G401.6 (cell line): Measurements from ENCODE around the gene ALDH3B2.
"Not testable (repeated sequence)": the region's sequence is repeated elsewhere in the genome, so short reads cannot be mapped to it uniquely, and the experiment has no call there.

Experiments used
- FAIRE-seq: peaks from 2 replicates; lab custom pipeline; 2012; peaks lifted over from hg19 to GRCh38; lab: Jason Lieb, UNC

The ALDH3B2 gene

DNA sequence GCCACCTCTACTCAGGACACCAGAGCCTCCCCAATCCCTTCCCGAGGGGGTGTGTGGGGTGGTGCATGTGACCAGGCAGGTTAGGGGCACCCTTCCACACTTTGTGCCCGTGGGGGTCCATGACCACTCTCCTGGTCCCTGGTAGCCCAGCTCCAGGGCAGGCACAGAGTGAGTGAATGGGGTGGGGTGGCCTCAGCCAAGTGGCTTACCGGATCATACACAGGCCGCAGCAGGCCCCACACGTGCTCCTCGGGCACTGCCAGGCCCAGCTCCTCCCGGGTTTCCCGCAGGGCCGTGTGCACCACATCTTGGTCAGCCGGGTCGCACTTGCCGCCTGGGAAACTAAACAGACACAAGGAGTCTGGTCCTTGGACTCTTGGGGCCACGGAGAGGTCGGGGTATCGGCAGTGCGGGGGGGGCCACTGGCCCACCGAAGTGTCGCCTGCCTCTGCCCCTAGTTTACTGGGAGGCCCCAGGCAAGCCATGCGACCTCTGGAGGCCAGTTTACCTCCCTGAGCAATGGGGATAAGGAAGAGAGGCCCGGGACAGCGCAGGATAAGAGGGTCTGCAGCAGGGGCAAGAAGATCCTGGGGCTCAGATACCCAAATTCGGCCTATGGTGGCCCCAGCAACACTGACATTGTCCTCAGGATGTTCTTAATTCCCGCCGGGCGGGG, 45.6 kb downstream of the ALDH3B2 start:
- no peak for FAIRE-seq

GRCh38 chr11:67627812-67628624, 46.4 kb downstream of the ALDH3B2 start:
- FAIRE-seq, result no peak

GRCh38 chr11:67627441-67627811, 47.0 kb downstream of the ALDH3B2 start:
- FAIRE-seq, result no peak

DNA sequence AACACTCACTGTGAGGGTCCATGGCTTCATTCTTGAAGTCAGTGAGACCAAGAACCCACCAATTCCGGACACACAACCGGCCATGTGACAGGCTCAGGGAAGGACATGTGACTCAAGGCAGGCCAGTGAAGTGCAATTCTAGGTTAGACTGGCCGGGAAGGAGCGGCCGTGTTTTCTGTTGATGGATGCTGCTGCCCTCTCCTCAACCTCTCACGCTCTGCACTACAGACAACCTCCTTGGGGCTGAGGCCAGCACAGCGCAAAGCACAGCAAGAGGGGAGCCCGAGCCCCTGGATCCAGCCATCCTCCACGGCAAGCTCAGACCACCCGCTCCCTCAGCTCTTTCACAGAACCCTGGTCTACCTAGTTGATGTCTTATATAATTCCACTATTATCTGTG, 47.5 kb downstream of the ALDH3B2 start:
- no peak for FAIRE-seq

GRCh38 chr11:67626131-67626833, 48.1 kb downstream of the ALDH3B2 start:
- FAIRE-seq, result not testable (repeated sequence)

DNA sequence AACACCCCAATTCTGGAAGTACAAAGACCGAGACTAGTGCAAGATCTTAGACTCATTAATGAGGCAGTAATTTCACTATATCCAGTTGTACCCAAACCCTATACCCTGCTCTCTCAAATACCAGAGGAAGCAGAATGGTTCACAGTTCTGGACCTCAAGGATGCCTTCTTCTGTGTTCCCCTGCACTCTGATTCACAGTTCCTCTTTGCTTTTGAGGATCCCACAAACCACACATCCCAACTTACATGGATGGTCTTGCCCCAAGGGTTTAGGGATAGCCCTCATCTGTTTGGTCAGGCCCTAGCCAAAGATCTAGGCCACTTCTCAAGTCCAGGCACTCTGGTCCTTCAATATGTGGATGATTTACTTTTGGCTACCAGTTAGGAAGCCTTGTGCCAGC, 50.6 kb downstream of the ALDH3B2 start:
- not testable (repeated sequence) for FAIRE-seq

DNA sequence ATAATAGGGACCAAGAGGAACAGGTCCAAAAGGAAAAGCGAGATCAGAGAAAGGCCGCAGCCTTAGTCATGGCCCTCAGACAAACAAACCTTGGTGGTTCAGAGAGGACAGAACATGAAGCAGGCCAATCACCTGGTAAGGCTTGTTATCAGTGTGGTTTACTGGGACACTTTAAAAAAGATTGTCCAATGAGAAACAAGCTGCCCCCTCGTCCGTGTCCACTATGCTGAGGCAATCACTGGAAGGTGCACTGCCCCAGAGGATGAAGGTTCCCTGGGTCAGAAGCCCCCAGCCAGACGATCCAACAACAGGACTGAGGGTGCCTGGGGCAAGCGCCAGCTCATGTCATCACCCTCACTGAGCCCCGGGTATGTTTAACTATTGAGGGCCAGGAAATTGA, 51.5 kb downstream of the ALDH3B2 start:
- FAIRE-seq, result not testable (repeated sequence)

- FAIRE-seq, result not testable (repeated sequence)
Measured at GRCh38 chr11:67621928-67622327, 52.5 kb downstream of the ALDH3B2 start.

DNA sequence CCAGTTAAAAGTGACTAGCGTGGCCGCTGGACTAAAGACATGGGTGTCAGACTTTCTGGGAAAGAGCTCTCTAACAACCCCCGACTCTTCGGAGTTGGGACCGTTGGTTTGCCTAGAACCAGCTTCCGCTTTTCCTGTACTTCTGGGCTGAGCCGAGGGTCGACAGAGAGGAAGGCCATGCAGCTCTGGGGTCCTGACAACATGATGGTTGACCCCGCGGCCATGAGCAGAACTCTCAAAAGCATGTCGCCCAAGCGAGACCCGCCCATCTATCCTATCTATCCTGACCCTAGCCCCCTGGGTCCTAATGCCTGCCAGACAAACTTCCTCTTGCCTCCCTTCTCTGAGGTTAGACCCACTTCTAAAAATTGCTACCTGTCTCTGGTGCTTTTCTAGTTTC, 53.8 kb downstream of the ALDH3B2 start:
- FAIRE-seq, result not testable (repeated sequence)

GRCh38 chr11:67619683-67620618, 54.5 kb downstream of the ALDH3B2 start:
- FAIRE-seq, result not testable (repeated sequence)

DNA sequence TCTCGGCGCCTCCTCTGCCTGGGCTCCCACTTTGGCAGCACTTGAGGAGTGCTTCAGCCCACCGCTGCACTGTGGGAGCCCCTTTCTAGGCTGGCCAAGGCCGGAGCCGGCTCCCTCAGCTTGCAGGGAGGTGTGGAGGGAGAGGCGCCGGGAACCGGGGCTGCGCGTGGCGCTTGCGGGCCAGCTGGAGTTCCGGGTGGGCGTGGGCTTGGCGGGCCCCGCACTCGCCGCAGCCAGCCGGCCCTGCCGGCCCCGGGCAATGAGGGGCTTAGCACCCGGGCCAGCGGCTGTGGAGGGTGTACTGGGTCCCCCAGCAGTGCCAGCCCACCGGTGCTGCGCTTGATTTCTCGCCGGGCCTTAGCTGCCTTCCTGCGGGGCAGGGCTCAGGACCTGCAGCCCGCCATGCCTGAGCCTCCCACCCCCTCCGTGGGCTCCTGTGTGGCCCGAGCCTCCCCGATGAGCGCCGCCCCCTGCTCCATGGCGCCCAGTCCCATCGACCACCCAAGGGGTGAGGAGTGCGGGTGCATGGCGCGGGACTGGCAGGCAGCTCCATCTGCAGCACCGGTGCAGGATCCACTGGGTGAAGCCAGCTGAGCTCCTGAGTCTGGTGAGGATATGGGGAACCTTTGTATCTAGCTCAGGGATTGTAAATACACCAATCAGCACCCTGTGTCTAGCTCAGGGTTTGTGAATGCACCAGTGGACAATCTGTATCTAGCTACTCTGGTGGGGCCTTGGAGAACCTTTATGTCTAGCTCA, 55.3 kb downstream of the ALDH3B2 start:
- not testable (repeated sequence) for FAIRE-seq

- no peak for FAIRE-seq
Measured at GRCh38 chr11:67617243-67617953, 57.0 kb downstream of the ALDH3B2 start.

DNA sequence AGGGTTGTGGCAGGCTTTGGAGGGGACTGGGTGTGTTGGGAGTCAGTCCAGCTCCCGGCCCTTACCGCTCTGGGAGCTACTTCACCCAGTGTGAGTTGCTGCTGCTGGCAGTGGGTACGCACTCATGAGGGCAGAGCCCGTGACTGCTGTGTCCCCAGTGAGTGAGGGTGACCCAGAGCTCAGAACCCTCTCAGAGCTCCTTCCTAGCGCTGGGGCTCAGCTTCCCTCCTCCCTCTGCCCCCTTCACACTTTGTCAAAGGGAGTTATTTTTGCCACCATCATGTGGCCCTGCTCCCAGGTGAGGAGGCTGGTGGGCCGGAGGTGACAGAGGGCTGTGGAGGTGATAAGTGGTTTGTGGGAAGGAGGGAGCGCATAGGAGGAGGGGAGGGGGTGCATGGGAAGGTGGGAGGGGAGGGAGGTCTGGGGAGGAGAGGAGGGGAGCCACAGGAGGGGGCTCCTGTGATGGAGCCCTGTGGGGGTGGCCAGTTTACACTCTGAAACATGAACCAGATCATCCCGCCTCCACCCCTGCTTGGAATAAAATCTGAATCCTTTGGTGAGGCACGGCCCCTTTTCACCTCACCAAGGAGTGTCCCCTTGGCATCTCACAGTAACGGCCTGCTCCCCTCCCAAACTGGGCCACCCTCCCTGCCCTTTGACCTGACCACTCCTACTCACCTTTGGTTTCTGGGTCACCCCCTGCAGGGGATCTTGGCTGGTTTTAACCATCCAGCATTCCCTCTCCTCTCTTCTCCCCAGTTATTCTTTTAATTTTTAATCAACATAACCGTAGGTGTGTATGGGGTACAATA, 57.8 kb downstream of the ALDH3B2 start:
- FAIRE-seq, result no peak

DNA sequence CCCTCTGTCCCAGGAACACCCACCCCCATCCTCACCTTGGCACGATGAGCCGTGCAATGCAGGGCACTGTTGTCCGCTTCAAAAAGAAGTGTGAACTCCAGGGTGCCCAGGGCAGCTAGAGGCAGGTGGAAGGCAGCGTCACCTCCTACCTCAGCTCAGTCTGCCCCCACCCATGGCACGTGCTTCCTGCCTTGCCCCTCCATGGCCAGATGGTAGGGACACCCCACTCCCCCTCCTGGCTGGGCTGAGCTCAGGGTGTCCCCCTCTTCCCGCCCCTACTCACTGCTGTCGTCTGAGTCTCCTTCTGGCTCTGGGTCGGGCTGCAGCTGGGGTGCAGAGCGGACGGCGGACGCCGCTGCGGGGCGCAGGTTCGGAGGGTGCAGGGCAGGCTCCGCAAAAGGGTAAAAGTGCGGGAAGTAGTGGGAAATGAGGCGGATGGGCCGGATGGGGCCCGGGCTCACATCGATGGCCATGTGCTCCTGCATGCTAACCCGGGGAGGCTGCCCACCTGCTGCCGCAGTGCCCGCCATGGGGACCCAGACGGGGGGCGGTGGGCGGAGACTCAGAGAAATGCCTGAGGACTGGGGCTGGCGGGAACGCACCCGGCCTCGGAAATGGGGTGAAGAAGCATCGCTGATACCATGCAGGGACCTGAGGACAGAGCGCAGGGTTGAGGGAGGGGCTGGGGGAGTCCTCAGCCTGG, 58.5 kb downstream of the ALDH3B2 start:
- no peak for FAIRE-seq

DNA sequence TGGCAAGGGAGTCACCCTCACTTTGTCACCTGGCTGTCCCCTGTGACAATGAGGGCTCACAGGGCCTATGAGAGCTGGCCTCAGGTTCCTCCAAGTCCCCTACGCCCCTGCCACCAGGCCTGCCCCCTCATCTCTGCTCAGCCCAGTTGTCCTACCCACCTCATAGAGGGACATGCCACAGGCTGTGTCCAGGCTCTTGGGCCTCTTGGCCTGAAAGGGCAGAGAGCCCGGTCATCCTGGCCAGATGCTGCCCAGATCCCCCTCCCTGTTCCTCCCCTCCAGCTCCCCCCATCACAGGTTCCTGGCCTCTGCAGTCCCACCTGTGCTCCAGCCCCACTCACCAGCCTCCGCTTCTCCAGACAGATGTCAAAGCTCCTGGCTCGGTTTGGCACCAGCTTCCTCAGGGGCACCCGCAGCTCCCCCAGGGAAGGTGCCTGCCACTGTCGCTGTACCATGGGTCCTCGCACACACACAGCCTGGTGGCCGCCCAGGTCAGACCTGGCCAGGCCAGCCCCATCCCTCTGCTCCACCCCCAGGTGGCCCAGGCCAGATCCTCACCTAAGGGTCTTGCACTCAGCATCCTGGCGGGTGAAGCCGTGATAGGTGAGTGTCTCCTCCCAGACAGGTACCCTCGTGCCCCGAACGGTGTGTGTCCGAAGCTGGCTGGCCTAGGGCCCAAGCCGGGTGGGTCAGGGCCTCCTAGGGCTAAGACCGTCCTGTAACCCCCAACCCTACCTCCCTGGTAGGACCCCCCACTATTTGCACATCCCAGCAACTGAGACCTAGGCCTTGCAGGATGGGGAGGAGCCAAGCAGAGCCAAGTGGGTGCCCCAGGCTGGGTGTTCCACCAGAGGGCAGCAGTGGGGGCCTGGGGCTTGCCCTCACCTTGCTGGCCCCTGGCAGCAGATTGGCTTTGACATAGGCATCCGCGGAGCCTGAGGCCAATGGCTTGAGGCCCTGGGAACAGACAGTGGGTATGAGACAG, 59.4 kb downstream of the ALDH3B2 start:
- FAIRE-seq, result no peak

- FAIRE-seq, result no peak
Measured at GRCh38 chr11:67613960-67614715, 60.3 kb downstream of the ALDH3B2 start.
